Measurements from ENCODE around the gene CHST9.

DNA sequence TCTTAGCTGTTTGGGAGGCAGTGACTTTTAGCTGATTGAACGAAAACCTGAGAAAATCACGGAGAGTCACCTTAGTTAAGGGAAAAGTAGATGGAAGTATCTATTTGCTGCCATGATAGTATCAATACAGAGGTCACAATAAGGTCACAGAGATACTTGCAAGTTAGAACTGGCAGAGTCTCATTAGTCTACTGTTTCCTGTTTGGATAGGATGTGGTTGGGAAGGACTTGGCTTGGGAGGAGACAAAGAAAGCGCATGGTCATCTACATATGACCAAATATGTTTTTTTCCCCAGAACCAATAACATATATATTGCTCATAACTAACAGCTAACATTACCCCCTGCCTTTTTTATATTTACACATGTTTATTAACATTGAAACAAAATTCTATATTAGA is 241.2 kb downstream of the CHST9 start:
- TF ChIP-seq, protein P1, sequence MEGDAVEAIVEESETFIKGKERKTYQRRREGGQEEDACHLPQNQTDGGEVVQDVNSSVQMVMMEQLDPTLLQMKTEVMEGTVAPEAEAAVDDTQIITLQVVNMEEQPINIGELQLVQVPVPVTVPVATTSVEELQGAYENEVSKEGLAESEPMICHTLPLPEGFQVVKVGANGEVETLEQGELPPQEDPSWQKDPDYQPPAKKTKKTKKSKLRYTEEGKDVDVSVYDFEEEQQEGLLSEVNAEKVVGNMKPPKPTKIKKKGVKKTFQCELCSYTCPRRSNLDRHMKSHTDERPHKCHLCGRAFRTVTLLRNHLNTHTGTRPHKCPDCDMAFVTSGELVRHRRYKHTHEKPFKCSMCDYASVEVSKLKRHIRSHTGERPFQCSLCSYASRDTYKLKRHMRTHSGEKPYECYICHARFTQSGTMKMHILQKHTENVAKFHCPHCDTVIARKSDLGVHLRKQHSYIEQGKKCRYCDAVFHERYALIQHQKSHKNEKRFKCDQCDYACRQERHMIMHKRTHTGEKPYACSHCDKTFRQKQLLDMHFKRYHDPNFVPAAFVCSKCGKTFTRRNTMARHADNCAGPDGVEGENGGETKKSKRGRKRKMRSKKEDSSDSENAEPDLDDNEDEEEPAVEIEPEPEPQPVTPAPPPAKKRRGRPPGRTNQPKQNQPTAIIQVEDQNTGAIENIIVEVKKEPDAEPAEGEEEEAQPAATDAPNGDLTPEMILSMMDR (IDR thresholded peaks at IDR 0.05; ENCODE audit: low read depth, low read length, poor library complexity, severe bottlenecking) = no peak
- no peak for TF ChIP-seq EZH2phosphoT487 (IDR thresholded peaks at IDR 0.05; ENCODE audit: borderline replicate concordance, low read length)

Measured in DOHH2 (cell line).